ENCODE results near the gene IL12B. TPM values are rescaled to one million over a fixed set of nuclear protein-coding genes. Genes with fewer than 3 reads are reported as not detected.
A peak's percentile ranks its signal among the peaks of the same experiment; 100 is the strongest.

IL12B gene
- polyA plus RNA-seq, 1 experiment, result 0.02 TPM

GRCh38 chr5:159316519-159317383, 13.5 kb downstream of the IL12B start:
- POLR2A ChIA-PET, result no interaction called here
- no peak overlapping the region for H3K4me3 ChIP-seq (ENCODE audit: low read depth, low read length)
- DNase-seq (ENCODE audit: low read depth, low spot score), result peak; percentile 32
- no peaks in the 10 kb centered on the region for H3K9me3 ChIP-seq (ENCODE audit: control insufficient read depth, insufficient read depth, low read length)
- no peak overlapping the region for H3K27ac ChIP-seq (ENCODE audit: low read depth, low read length)
- peak; percentile 78 for TF ChIP-seq CTCF (IDR thresholded peaks at IDR 0.05; ENCODE audit: low read depth, low read length)
- H3K27me3 ChIP-seq (ENCODE audit: control insufficient read depth, insufficient read depth, low read length), result no peaks in the 10 kb centered on the region
- CTCF ChIA-PET, result interaction anchor here (0.6 to 7.1 kb wide), 28 partner anchors 8 to 745 kb away, joined by 3 to 100 read pairs (median 3); partner anchors contain the start of gene IL12B

- H3K9me3 ChIP-seq (ENCODE audit: control insufficient read depth, insufficient read depth, low read length), result no peaks in the 10 kb centered on the region
- no peak overlapping the region for H3K27ac ChIP-seq (ENCODE audit: low read depth, low read length)
- ChIA-PET CTCF (interaction anchor here (1.1 kb wide), 1 partner anchor 156 kb away, joined by 4 read pairs; no protein-coding TSS in a partner anchor), POLR2A (no interaction called here)
- H3K4me3 ChIP-seq (ENCODE audit: low read depth, low read length), result no peak overlapping the region
- no peak for TF ChIP-seq CTCF (IDR thresholded peaks at IDR 0.05; ENCODE audit: low read depth, low read length)
- H3K27me3 ChIP-seq (ENCODE audit: control insufficient read depth, insufficient read depth, low read length), result peaks cover 20% of the 10 kb centered on the region
- no peak for DNase-seq (ENCODE audit: low read depth, low spot score)
Observed at GRCh38 chr5:159313197-159313596, 17.1 kb downstream of the IL12B start.

GRCh38 chr5:159311063-159311462, 19.2 kb downstream of the IL12B start:
- no peak for DNase-seq (ENCODE audit: low read depth, low spot score)
- TF ChIP-seq CTCF (IDR thresholded peaks at IDR 0.05; ENCODE audit: low read depth, low read length), result no peak
- POLR2A ChIA-PET, result no interaction called here
- no peaks in the 10 kb centered on the region for H3K9me3 ChIP-seq (ENCODE audit: control insufficient read depth, insufficient read depth, low read length)
- H3K27ac ChIP-seq (ENCODE audit: low read depth, low read length), result no peak overlapping the region
- H3K27me3 ChIP-seq (ENCODE audit: control insufficient read depth, insufficient read depth, low read length), result peaks cover 23% of the 10 kb centered on the region
- no peak overlapping the region for H3K4me3 ChIP-seq (ENCODE audit: low read depth, low read length)
- CTCF ChIA-PET, result interaction anchor here (0.6 to 2.5 kb wide), 5 partner anchors 21 to 655 kb away, joined by 3 to 11 read pairs (median 3); no protein-coding TSS in a partner anchor

GRCh38 chr5:159310511-159310910, 19.8 kb downstream of the IL12B start:
- DNase-seq (ENCODE audit: low read depth, low spot score), result no peak
- CTCF ChIA-PET, result interaction anchor here (0.5 to 2.5 kb wide), 5 partner anchors 21 to 655 kb away, joined by 3 to 11 read pairs (median 3); no protein-coding TSS in a partner anchor
- Histone ChIP-seq H3K27ac (ENCODE audit: low read depth, low read length) (no peak overlapping the region), H3K9me3 (ENCODE audit: control insufficient read depth, insufficient read depth, low read length) (no peaks in the 10 kb centered on the region), H3K27me3 (ENCODE audit: control insufficient read depth, insufficient read depth, low read length) (peaks cover 23% of the 10 kb centered on the region), H3K4me3 (ENCODE audit: low read depth, low read length) (no peak overlapping the region)
- no peak for TF ChIP-seq CTCF (IDR thresholded peaks at IDR 0.05; ENCODE audit: low read depth, low read length)
- POLR2A ChIA-PET, result no interaction called here
